H1 (cell line): ENCODE results near the gene ADGRL3. TPM values are rescaled to one million over a fixed set of nuclear protein-coding genes. Genes with fewer than 3 reads are reported as not detected.

Experiments used
- CTCF ChIA-PET: fragments of 300-600 bp; sonication (Branson Sonifier 250); formaldehyde crosslinking; loops from one replicate; lab custom pipeline; 2021; ENCODE audit not compliant: partially characterized antibody; lab: Charles Lee
- POLR2A ChIA-PET: fragments of 300-600 bp; sonication (Branson Sonifier 250); formaldehyde crosslinking; loops from one replicate; lab custom pipeline; 2021; ENCODE audit warnings: inconsistent platforms; ENCODE audit not compliant: partially characterized antibody; lab: Charles Lee
- DNase-seq, 2 experiments: peaks; one replicate each; pipeline versions ENCODE4 v3.0.0 to v3.0.0-alpha.2; 2010 to 2022; ENCODE audit warnings: low spot score in 2 of 2, low read depth in 1 of 2, mixed read lengths in 1 of 2
- FAIRE-seq: peaks from 2 replicates; lab custom pipeline; 2011; peaks lifted over from hg19 to GRCh38; lab: Jason Lieb, UNC
- H2AFZ ChIP-seq: 2 replicates; pipeline ENCODE4 v1.8.1; 2012; ENCODE audit warnings: low read length, inconsistent platforms
- H2AK5ac ChIP-seq: 2 replicates; pipeline ENCODE4 v1.6.1; 2013; ENCODE audit warnings: low read depth, low read length
- H2BK120ac ChIP-seq: replicated peaks from 2 replicates; pipeline ENCODE3; 2013; ENCODE audit warnings: low read depth, low read length, inconsistent platforms
- H2BK12ac ChIP-seq: 2 replicates; pipeline ENCODE4 v1.6.1; 2013; ENCODE audit warnings: low read depth, low read length
- H2BK15ac ChIP-seq: 2 replicates; pipeline ENCODE4 v1.6.1; 2013; ENCODE audit warnings: low read length
- H2BK20ac ChIP-seq: 2 replicates; pipeline ENCODE4 v1.6.1; 2013; ENCODE audit warnings: low read length
- H2BK5ac ChIP-seq: 2 replicates; pipeline ENCODE4 v1.6.1; 2013; ENCODE audit warnings: low read depth, low read length
- H3K14ac ChIP-seq: 2 replicates; pipeline ENCODE4 v1.6.1; 2013; ENCODE audit warnings: inconsistent platforms; ENCODE audit not compliant: insufficient read length
- H3K18ac ChIP-seq: 2 replicates; pipeline ENCODE4 v1.6.1; 2013; ENCODE audit warnings: low read length; ENCODE audit errors: extremely low read depth
- H3K23ac ChIP-seq: 2 replicates; pipeline ENCODE4 v1.6.1; 2013; ENCODE audit warnings: inconsistent platforms; ENCODE audit not compliant: insufficient read length
- H3K23me2 ChIP-seq: 2 replicates; pipeline ENCODE4 v1.6.1; 2013; ENCODE audit warnings: low read depth, low read length
- H3K27ac ChIP-seq: 2 replicates; pipeline ENCODE4 v1.6.1; 2011; ENCODE audit warnings: low read depth, low read length, inconsistent platforms
- H3K27me3 ChIP-seq, 4 experiments: replicated peaks in 1 of 4; 1 replicate in 1 of 4; 2 replicates in 3 of 4; pipeline versions ENCODE4 v1.6.1 to v1.8.1; 2011 to 2013; ENCODE audit warnings: low read length in 3 of 4, mild to moderate bottlenecking in 3 of 4, inconsistent platforms in 2 of 4, mixed read lengths in 2 of 4, moderate library complexity in 1 of 4; ENCODE audit not compliant: control insufficient read depth in 3 of 4, insufficient read depth in 3 of 4; ENCODE audit errors: extremely low read depth in 1 of 4
- H3K36me3 ChIP-seq, 4 experiments: 2 replicates each; pipeline versions ENCODE4 v1.6.1 to v1.8.1; 2011 to 2013; ENCODE audit warnings: mild to moderate bottlenecking in 4 of 4, low read length in 3 of 4, moderate library complexity in 2 of 4, control low read depth in 1 of 4, inconsistent platforms in 1 of 4; ENCODE audit not compliant: insufficient read depth in 4 of 4, control insufficient read depth in 2 of 4
- H3K4ac ChIP-seq: replicated peaks from 2 replicates; pipeline ENCODE3; 2013; ENCODE audit warnings: low read length, low read depth, mixed read lengths, inconsistent platforms; ENCODE audit not compliant: insufficient read length
- H3K4me1 ChIP-seq, 4 experiments: replicated peaks in 1 of 4; 1 replicate in 1 of 4; 2 replicates in 3 of 4; pipeline versions ENCODE4 v1.6.1 to v1.8.1; 2011 to 2013; ENCODE audit warnings: low read length in 3 of 4, inconsistent platforms in 2 of 4, mixed read lengths in 1 of 4; ENCODE audit not compliant: insufficient read depth in 4 of 4, control insufficient read depth in 3 of 4
- H3K4me2 ChIP-seq, 2 experiments: 2 replicates each; pipeline versions ENCODE4 v1.6.1 to v1.8.1; 2011 to 2013; ENCODE audit warnings: low read depth in 2 of 2, low read length in 2 of 2, control low read depth in 1 of 2, inconsistent platforms in 1 of 2, mild to moderate bottlenecking in 1 of 2; ENCODE audit not compliant: insufficient read depth in 1 of 2
- H3K4me3 ChIP-seq, 4 experiments: fragments of 200-600, 300-600 bp in 1 of 4; sonication (generic), shearing (Covaris generic), sonication (Bioruptor Twin) in 1 of 4; 2 replicates each; pipeline versions ENCODE4 v1.5.1 to v1.8.1; 2011 to 2016; ENCODE audit warnings: low read length in 4 of 4, low read depth in 3 of 4, control low read depth in 2 of 4, inconsistent platforms in 2 of 4, mild to moderate bottlenecking in 2 of 4, mixed read lengths in 1 of 4, moderate library complexity in 1 of 4; ENCODE audit not compliant: insufficient read depth in 2 of 4; ENCODE audit errors: extremely low read depth in 1 of 4
- H3K56ac ChIP-seq: replicated peaks from 2 replicates; pipeline ENCODE3; 2013; ENCODE audit warnings: low read depth, mild to moderate bottlenecking, mixed read lengths, low read length, inconsistent platforms; ENCODE audit not compliant: insufficient read length
- H3K79me1 ChIP-seq: 2 replicates; pipeline ENCODE4 v1.6.1; 2013; ENCODE audit warnings: low read depth, low read length, control low read depth
- H3K79me2 ChIP-seq, 2 experiments: 2 replicates each; pipeline versions ENCODE4 v1.6.1 to v1.8.1; 2012 to 2013; ENCODE audit warnings: low read length in 2 of 2, mild to moderate bottlenecking in 2 of 2, inconsistent platforms in 1 of 2; ENCODE audit not compliant: insufficient read depth in 2 of 2, control insufficient read depth in 1 of 2
- H3K9ac ChIP-seq, 4 experiments: replicated peaks in 1 of 4; 1 replicate in 1 of 4; 2 replicates in 3 of 4; pipeline versions ENCODE4 v1.6.1 to v1.8.1; 2011 to 2013; ENCODE audit warnings: low read depth in 3 of 4, low read length in 3 of 4, control low read depth in 2 of 4, mild to moderate bottlenecking in 2 of 4, moderate library complexity in 2 of 4, inconsistent platforms in 1 of 4; ENCODE audit errors: extremely low read depth in 1 of 4
- H3K9me3 ChIP-seq, 2 experiments: 2 replicates each; pipeline versions ENCODE4 v1.6.1 to v1.8.1; 2012 to 2013; ENCODE audit warnings: mild to moderate bottlenecking in 2 of 2, moderate library complexity in 2 of 2, control low read depth in 1 of 2, inconsistent platforms in 1 of 2, low read depth in 1 of 2, low read length in 1 of 2, mixed read lengths in 1 of 2; ENCODE audit not compliant: insufficient read depth in 2 of 2
- H4K20me1 ChIP-seq, 2 experiments: replicated peaks in 1 of 2; 2 replicates each; pipeline versions ENCODE3 to v1.8.1; 2011 to 2013; ENCODE audit warnings: inconsistent platforms in 2 of 2, low read length in 2 of 2, mild to moderate bottlenecking in 1 of 2; ENCODE audit not compliant: insufficient read depth in 2 of 2, control insufficient read depth in 1 of 2
- H4K5ac ChIP-seq: 2 replicates; pipeline ENCODE4 v1.6.1; 2013; ENCODE audit warnings: low read length, low read depth, mixed read lengths, inconsistent platforms; ENCODE audit not compliant: insufficient read length
- H4K8ac ChIP-seq: 2 replicates; pipeline ENCODE4 v1.8.0; 2013; ENCODE audit warnings: mild to moderate bottlenecking, moderate library complexity, low read length, inconsistent platforms; ENCODE audit not compliant: insufficient read depth; ENCODE audit errors: extremely low read depth
- H4K91ac ChIP-seq: replicated peaks from 2 replicates; pipeline ENCODE3; 2013; ENCODE audit warnings: low read length, mixed read lengths, inconsistent platforms; ENCODE audit not compliant: insufficient read length
- CEBPB ChIP-seq: IDR thresholded peaks from 2 replicates; pipeline ENCODE4 v1.6.1; 2012; ENCODE audit warnings: low read depth, low read length
- CTBP2 ChIP-seq: IDR thresholded peaks from 2 replicates; pipeline ENCODE4 v1.7.0; 2011; ENCODE audit warnings: borderline replicate concordance, mild to moderate bottlenecking, moderate library complexity, mixed read lengths, low read length; ENCODE audit not compliant: insufficient read depth, insufficient read length
- HDAC2 ChIP-seq, 2 experiments: fragments of 300-600 bp in 1 of 2; sonication (generic) in 1 of 2; IDR thresholded peaks; 2 replicates each; pipeline ENCODE4 v1.6.1; 2011 to 2012; ENCODE audit warnings: low read depth in 2 of 2, low read length in 2 of 2, mild to moderate bottlenecking in 2 of 2, moderate library complexity in 2 of 2, borderline replicate concordance in 1 of 2, inconsistent platforms in 1 of 2
- PHF8 ChIP-seq: fragments of 200-600 bp; sonication (generic); conservative IDR thresholded peaks from 2 replicates; pipeline ENCODE4 v1.7.1; 2012; ENCODE audit warnings: low read depth, mild to moderate bottlenecking, inconsistent platforms, low read length, moderate library complexity
- WGBS, 2 experiments: shearing (Covaris generic) in 1 of 2; methylation state at CpG; one replicate each; pipeline versions ENCODE4 v1.1.6 to v1.1.7; 2013 to 2015; ENCODE audit warnings: low lambda C conversion rate in 2 of 2, mixed read lengths in 2 of 2, inconsistent platforms in 1 of 2, low coverage in 1 of 2, missing lambda C conversion rate in 1 of 2; ENCODE audit not compliant: insufficient replicate concordance in 2 of 2, insufficient coverage in 1 of 2, insufficient read length in 1 of 2; ENCODE audit errors: extremely low coverage in 1 of 2, missing lambda C conversion rate in 1 of 2; 5-methylcytosine and 5-hydroxymethylcytosine counted together
- polyA plus RNA-seq, 7 experiments: library from polyadenylated mRNA; depleted of rRNA in 3 of 7; stranded (reverse) in 5 of 7; unstranded in 2 of 7; fragments of >200 nt in 5 of 7; fragments of 200-250 nt in 2 of 7; gene quantifications; 1 replicate in 5 of 7; 2 replicates in 1 of 7; 4 replicates in 1 of 7; pipeline versions ENCODE4 v1.2.1 to v1.2.3, GENCODE V29; 2011 to 2013; ENCODE audit warnings: missing spikeins in 2 of 7, mixed read lengths in 2 of 7
- total RNA-seq: library from RNA; stranded (reverse); fragmentation: NEBNext Ultra II Directional; extraction: Animal tissue kit (Norgen Biotek cat#: 25700); gene quantifications from 2 replicates; pipeline ENCODE4 v1.2.1, GENCODE V29; 2021

The ADGRL3 gene
- total and polyA plus RNA-seq, 2 of the 8 experiments (the other 6 are each of a cell fraction or from before 2014, with no cell fraction given), result 6.6 to 13.0 TPM

DNA sequence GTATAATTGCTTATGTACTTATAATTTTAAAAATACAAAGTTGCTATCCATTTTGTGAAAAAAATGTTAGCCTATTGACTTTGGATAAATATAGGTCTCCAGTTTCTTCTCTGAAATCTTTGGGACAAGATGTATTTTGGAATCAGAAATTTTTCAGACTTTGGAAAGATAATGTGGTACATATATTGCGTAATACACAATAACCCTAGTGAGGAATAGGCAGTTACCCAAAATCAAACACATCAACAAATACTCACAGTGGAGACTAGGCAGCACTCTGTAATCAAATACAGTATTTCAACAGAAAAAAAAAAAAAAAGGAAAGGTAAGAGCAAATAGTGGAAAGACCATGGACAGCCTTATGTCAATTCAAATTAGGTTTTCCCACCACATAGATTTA lies 796.8 kb downstream of the ADGRL3 start:
- CTCF ChIA-PET, result no interaction called here
- no peak overlapping the region for H4K91ac ChIP-seq
- H3K27me3 ChIP-seq, result no peaks in the 10 kb centered on the region
- H3K79me1 ChIP-seq, result no peaks in the 10 kb centered on the region
- no peak for TF ChIP-seq PHF8
- TF ChIP-seq CEBPB, result peak; percentile 91
- TF ChIP-seq HDAC2 (IDR thresholded peaks at IDR 0.05; ENCODE audit: borderline replicate concordance in 1 of 2, low read depth in 2 of 2, low read length in 2 of 2), result no peak
- no peak for TF ChIP-seq CTBP2
- H2AK5ac ChIP-seq, result no peak overlapping the region
- no peaks in the 10 kb centered on the region for H3K36me3 ChIP-seq
- H3K18ac ChIP-seq, result no peak overlapping the region
- H3K4me3 ChIP-seq, result no peak overlapping the region
- H4K5ac ChIP-seq, result no peak overlapping the region
- POLR2A ChIA-PET, result no interaction called here
- H2BK15ac ChIP-seq, result no peak overlapping the region
- H2BK20ac ChIP-seq, result no peak overlapping the region
- no peak overlapping the region for H3K9ac ChIP-seq
- H3K4me1 ChIP-seq, result peaks cover 0 to 9% (median 3%) of the 10 kb centered on the region in 4 experiments; a peak in 3 of 7 replicates
- H3K4ac ChIP-seq, result no peak overlapping the region
- no peak overlapping the region for H2AFZ ChIP-seq
- no peak overlapping the region for H4K8ac ChIP-seq
- H2BK5ac ChIP-seq, result no peak overlapping the region
- H3K4me2 ChIP-seq, result no peak overlapping the region
- H3K9me3 ChIP-seq, result no peaks in the 10 kb centered on the region
- H2BK120ac ChIP-seq, result no peak overlapping the region
- FAIRE-seq (no peak), DNase-seq (no peak)
- H4K20me1 ChIP-seq, result no peaks in the 10 kb centered on the region
- H3K14ac ChIP-seq, result no peak overlapping the region
- no peak overlapping the region for H3K56ac ChIP-seq
- WGBS, 2 experiments, result 100% methylated on average over 1 of the region's 1 CpG; no CpG with 5 or more reads in 1 of the 2 experiments
- H3K79me2 ChIP-seq, result no peaks in the 10 kb centered on the region
- no peaks in the 10 kb centered on the region for H3K23me2 ChIP-seq
- no peak overlapping the region for H2BK12ac ChIP-seq
- no peak overlapping the region for H3K23ac ChIP-seq
- no peak overlapping the region for H3K27ac ChIP-seq
